Renal cortical epithelial cell (primary cell): ENCODE measurements around the gene RSBN1. TPM values are rescaled to one million over a fixed set of nuclear protein-coding genes. Genes with fewer than 3 reads are reported as not detected.
A peak's percentile ranks its signal among the peaks of the same experiment; 100 is the strongest.

ENCODE experiments used
- DNase-seq: peaks from one replicate; pipeline ENCODE4 v3.0.0-alpha.2; 2011; ENCODE audit warnings: low read depth
- total RNA-seq: library from RNA; depleted of rRNA; stranded (reverse); fragments of >200 nt; gene quantifications from 2 replicates; pipeline ENCODE4 v1.2.3, GENCODE V29; 2014

Gene RSBN1
- total RNA-seq, 1 donor from 2014 or later = 33.0 TPM

DNA sequence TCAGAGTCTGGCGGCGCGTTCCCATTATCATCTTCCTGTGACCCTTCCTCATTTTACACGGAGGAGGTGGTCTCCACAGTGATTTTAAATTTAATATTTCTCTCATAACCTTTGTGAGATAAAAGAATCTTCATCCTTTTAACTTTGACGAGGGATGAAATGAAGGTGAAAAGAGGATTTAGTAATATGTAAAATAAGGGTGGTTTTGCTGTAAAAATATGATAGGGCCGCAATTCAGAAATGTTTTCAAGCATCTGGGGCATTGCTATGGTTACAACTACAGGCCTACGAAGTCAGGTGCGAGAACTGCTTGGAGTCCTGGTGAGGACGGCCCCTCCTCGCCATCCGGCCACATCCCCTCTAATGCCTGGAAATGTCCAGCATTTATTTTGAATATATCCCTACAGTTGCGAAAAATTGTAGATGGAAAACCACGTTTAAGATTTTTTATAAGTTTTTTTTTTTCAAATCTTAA, 422 bp upstream of the RSBN1 start:
- DNase-seq = no peak

DNA sequence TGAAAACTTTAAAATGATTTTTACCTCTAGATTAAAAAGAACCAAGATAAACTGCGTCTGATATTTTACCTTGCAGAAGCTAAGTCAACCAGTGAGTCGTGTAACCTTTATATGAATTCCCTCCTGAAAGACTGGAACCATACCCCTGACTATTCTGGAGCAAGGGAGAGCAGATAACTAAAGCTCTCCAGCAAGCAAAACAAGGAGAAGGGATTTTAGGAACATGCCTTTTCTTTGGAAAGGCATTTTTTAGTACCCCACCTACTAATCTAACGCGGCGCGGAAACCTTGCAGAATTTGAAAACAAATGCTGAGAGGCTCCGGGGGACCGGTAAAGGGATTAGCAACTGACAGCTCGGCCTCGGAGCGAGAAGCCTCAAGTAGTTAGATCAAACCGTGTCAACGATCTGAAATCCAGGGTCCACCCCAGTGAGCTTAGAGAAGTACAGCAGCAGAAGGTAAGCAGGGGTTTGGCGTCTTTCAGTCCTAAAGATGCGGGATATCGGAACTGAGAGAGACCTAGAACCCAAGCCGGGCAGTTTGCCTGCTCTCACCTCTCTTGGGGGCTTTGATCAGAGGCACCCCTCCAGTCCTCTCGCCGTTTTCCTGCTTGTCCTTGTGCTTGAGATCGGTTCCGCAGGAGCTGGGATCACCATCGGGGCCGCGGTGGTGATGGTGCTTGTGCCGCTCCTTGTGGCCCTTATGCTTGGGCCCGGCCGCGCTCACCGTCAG, 954 bp downstream of the RSBN1 start:
- DNase-seq = no peak

DNA sequence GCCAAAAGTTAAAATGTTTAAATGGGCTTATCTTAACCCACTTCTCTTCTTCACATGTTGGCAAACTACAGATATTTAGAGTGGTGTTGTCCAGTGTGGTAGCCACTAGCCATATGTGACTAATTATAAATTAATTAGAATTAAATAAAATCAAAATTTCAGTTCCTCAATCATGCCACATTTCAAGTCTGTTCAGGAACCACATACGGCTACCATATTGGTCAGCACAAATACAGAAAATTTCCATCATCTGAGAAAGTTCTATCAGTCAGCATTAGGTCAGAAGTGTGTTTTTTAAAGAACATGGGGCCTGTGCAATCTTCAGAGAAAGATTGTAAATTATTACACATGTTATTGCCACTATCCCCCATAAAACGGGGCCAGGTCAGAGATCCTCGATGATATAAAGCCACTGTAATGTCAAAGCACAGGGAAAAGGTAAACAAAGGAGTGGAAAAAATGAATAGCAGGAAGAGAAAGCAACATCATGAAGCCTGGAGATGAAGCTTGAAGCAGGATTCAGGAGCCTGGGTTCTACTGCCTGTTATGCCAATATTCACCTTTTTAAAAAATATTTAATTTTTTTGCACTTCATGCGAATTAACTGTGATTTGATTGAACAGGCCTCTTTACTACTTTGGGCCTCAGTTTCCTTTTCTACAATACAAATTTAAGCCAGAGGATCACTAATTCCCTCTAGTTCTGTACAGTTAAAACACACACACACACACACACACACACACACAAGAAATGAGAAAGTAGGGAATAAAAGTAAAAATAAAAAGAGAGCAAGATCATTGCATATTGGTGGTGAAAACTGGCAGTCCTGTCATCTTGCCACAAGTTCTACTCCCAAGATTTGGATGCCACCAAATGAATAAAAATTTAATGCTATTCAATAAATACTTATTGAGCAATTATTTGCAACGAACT, 2.3 kb downstream of the RSBN1 start:
- DNase-seq = peak; percentile 33

DNA sequence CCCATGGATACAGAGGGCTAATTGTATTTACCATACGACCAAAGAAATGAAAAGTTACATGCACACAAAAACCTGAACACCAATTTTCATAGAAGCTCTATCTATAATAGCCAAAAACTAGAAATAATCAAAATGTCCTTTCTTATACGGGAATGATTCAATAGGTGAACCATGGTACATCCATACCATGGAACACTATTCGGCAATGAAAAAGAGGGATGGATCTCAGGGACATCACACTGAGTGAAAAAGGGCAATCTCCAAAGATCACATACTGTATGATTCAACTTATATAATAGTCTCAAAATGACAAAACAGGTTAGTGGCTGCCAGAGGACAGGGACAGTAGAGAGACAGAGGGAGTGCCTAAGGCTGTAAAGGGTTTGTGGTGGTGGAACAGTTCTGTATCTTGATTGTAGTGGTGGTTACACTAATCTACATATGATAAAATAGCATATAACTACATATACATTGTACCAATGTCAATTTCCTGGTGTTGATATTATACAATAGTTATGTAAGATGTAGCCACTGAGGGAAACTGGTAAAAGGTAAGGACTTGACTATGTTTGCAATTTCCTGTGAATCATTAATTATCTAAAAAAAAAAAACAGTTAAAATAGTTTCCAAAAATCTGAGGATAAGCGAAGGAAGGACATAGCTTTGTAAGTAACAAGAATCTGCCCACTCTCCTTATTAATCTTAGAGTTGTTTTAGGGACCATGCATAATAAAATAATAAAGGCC, 3.7 kb downstream of the RSBN1 start:
- no peak for DNase-seq

DNA sequence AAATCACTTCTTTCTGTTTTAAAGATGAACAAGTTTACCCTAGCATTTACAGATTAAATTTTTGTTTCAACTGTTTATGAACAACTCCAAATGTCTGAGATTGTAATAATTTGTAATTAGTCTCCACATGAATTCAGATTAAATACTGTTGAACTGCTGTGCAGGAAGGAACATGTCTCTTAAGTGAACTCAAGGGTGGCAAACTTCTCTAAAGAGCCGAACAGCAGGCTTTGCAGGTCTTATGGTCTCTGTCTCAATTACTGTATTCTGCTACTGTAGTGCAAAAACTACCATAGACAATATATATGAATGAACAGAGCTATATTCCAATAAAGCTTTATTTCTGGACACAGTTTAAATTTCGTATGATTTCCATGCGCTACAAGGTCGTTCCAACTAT, 6.6 kb downstream of the RSBN1 start:
- no peak for DNase-seq

DNA sequence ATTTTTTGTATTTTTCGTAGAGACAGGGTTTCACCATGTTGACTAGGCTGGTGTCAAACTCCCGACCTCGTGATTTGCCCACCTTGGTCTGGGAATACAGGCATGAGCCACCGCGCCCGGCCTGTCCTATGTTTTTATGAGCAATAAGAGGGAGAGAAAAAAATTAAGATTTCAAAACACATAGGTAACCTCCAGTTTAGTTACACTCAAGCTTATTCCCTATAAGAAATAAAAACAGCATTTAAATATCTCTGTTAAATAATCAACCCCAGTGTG, 7.1 kb downstream of the RSBN1 start:
- no peak for DNase-seq

DNA sequence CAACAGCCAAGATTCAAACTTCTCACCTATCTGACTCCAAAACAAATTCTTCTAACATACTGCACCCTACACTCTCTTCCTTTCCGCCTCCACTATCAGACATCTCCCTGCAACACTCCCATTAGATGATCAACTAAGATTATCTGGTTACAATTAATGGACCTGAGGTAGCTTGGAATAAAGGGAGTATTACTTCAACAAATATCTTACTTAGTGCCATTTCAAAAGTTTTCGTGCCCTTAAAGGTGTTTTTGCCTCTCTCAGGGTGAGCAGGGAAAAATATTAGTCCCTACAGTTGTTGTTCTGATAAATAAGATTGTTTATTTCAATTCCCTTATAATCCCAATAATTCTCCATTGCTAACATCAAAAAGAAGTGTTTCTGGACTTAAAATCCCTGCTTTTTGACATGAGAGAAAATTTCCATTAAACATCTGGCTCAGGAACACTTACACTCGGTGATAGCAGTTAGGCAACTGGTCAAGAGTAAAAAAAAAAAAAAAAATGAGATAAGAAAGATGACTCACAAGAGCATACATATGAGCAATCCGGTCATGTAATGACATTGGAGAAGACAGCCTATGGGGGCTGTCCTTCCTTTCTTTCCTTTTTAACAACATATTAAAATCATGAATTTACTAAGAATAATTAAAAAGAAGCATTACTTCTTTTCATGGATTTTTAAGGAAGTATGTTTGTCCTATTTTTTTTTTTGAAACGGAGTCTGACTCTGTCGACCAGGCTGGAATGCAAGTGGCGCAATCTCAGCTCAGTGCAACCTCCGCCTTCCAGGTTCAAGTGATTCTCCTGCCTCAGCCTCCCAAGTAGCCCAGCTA, 7.6 kb downstream of the RSBN1 start:
- DNase-seq = peak; percentile 47

DNA sequence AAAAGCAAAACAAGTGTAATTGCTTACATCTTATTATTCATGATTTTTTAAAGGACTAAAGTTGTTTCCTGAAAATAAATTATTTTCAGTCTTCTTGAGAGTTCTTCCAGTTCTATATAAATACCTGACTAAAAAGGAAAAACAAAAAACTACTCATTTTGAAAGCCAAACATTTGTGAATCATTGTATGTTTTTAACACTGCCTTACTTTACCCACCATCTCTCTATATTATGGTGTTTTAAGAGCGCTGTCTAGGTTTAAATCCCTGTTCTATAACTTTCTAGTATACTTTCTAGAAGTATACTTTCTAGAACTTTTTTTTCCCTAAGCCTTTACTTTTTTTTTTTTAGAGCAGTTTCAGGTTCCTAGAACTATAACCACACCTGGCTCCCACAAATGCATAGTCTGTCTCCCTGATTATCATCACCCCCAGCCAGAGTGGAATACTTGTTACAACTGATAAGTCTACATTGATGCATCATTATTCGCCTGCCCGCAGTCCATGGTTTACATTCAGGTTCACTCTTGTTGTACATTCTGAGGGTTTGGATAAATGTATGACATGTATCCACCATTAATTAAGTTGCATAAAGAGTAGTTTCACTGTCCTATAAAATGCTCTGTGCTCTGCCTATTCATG, 9.8 kb downstream of the RSBN1 start:
- no peak for DNase-seq

DNA sequence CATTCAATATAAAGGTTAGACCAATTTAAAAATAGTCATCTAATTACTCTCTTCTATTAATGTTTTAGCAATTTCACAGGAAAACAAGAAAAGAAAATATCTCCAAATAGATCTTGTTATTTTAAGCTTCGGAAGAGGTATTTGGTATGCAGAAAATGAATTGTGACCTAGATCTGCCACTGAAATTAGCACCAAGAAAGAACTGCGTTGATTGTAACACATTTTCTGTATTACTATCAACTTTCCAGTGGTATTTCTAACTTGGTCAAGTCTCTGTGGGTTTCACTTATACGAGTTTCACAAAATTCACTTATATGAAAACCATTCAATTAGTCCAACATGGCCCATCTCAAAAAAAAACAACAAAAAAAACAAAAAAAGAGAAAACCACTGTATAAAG, 11.8 kb downstream of the RSBN1 start:
- no peak for DNase-seq

DNA sequence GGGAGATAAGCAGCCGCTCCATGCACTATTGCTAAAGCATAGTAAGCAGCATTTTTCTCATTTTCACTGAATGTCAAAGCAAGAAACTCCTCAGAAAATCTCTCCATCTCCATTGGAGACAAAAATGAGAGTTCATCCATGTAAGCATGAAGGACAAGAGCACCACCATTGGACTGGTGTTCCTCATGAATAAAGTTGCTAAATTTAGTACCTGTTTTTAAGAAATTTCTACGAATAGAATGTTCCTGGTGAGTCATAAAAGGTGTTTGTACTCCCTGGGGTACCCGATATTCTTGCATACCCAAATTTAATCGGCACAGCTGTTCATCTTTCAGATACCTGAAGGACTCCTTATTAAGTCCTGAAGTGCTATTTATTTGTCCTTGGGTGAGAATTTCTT, 14.8 kb downstream of the RSBN1 start:
- no peak for DNase-seq

DNA sequence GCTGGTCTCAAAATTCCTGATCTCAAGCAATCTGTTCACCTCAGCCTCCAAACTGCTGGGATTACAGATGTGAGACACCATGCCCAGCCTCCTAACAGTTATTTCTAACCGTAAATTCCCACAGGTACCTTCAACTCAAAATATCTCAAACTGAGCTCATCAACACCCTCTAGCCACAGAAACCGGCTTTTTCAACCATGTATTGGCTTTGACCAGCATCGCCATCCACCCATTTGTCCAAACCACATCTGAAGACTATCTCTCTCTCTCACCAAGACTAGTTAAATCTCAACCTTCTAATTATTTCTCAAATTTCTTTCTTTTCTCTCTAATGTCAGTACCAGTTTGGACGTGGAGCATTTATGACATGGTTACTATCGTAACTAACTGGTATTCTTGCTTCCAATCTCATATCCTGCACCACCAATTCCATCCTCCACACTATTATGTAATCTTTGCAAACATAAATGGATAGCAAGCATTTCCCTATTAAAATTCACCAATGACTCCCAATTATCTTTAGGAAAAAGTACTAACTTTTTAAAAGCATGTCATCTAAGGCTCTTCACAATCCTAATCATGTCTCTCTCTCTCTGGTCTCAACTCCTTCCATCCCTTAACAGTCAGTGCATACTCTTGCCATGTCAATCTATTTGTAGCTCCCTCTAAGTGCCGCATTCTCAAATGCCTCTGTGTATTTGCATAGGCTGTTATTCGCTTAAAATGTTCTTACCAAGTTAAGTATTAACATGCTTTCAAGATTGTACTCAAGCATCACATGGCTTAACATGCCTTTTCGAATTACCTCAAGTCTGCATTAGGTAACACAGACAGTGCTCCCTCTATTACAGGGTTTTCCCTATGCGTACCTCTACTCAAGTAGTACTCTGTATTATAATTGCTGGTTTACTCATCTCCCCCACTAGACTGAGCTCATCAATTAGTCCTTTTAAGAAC, 18.1 kb downstream of the RSBN1 start:
- peak; percentile 96 for DNase-seq

DNA sequence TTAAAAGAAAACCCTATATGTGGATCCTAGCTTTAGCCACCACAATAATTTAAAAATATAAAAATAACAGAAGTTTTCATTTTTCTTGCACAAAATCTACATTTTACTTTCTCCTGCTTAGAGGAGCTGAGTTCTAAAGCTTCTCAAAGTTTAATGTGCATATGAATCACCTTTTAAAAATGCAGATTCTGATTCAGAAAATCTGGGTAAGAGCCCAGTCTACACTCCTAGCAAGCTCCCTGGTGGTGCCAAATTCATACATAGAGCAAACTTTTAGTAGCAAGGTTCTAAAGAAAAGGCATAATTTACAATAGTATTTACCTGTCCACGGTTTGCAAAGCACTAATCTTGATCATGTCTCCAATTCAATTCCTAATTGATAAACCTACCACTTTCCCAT, 19.3 kb downstream of the RSBN1 start:
- DNase-seq = no peak

DNA sequence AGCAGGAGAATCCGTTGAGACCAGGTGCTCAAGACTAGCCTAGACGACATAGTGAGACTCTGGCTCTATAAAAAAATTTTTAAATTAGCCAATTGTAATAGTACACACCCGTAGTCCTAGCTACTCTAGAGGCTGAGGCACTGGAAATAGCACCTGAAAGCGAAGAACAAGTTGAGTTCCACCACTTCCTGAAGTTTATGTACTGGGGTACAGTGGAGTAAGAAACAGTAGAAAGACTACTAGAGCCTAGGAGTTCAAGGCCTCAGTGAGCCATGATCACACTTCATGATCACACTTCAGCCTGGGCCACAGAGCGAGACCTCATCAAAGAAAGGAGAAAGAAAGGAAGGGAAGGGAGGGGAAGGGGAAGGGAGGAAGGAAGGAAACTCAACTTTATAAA, 19.8 kb downstream of the RSBN1 start:
- no peak for DNase-seq

DNA sequence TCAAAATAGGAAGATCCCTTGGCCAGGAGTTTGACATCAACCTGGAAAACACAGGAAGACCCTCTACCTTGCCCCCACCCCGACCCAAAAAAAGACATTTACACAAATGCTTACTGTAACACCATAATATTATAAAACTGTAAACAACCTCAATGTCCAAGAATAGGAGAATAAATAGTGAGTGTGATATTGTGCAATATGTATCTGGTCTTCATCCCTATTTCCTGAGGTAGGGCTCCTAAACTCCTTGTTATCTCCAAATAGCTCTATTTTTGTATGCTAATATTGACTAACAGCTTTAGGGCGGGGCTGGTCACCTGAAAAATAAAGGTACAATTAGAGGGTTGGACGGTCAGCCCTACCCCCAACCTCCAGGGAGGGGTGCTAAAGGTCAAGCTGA, 23.5 kb downstream of the RSBN1 start:
- DNase-seq = no peak

DNA sequence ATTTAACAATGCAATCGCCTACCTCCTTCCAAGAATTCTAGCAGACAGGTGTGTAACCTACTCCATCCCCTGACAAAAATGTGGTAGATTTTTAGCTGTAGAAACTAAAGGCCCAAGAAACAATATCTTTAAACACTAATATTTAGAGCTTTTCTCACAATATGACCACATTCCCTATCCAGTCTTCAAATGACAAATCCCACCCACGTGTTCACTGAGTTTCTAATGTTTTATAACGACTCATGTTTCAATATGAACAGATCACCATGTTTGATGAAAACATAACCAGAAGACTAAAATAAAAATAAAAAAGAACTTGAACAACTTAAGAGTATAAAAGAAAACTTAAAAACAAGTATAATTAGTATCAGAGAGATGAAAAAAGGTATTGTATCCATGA, 24.6 kb downstream of the RSBN1 start:
- DNase-seq = no peak

DNA sequence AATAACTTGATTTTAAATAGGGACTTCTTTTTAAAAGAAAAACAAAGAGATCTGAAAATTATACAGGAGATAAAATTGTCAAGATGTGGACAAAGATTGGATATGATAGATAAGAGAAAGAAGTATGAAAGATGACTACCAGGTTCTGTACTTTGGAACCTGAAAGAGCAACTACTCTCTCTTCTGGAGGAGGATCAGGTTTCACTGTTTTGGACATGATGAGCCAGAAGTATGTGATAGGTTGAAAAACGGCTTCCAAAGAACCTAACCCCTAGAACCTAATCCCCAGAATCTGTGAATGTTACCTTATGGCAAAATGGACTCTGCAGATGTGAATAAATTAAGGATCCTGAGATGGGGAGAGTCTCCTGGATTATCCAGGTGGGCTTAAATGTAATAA, 26.2 kb downstream of the RSBN1 start:
- DNase-seq = peak; percentile 30

DNA sequence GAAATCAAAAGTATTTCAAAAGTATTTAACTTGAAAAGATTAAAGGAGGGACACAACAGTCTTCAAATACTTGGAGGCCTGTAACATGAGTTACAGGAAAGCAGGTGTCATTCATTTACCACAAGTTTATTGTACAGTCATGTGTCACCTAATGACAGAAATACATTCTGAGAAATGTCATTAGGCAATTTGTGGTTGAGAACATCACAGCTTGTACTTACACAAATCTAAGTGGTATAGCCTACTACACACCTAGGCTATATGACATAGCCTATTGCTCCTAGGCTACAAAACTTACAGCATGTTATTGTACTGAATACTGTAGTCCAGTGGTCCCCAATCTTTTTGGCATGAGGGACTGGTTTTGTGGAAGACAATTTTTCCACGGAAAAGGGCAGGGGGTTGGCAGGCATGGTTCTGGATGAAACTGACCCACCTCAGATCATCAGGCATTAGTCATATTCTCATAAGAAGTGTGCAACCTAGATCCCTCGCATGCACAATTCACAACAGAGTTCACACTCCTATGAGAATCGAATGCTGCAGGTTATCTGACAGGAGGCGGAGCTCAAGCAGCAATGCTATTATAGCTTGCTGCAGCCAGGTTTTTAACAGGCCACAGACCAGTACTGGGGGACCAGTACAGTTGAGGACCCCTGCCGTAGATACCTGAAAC, 28.0 kb downstream of the RSBN1 start:
- DNase-seq = peak; percentile 59

DNA sequence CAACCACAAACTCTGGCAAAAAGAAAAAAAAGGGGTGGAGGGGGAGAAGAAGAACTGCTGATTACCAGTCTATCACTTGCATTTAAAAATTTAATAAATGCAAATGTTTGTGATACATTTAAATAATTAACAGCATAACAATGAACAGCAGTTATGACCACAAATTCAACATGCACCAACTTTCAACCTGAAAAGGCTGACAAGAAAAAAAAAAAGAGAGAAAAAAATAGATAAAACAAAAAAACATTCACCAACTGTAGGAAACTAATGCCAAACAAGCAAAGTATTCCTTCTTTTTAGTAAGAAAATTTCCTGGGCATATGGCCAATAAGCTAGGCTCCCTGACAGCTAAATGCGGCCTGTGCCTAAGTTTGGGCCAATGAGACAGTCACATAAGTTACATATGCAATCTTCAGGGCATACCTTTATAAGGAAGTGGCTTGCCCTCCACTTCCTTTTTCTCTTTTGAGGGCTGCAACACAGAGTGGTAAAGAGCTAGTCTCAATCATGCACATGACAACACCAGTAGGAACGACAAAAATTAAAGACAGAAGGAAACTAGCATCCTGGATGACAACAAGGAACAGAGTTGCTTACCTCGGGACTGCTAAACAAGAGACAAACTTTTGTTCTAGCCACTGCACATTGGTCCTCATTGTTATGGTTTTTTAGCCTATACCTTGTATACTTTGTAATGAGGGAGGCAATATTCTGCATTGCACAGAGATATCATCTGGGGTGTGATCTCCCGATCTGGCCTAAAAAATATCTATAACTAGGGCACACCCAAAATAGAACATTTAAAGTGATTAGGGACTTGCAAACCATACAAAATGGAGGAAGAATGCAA, 28.8 kb downstream of the RSBN1 start:
- DNase-seq = peak; percentile 15
